ENCODE measurements around the gene FAHD2A.

DNA sequence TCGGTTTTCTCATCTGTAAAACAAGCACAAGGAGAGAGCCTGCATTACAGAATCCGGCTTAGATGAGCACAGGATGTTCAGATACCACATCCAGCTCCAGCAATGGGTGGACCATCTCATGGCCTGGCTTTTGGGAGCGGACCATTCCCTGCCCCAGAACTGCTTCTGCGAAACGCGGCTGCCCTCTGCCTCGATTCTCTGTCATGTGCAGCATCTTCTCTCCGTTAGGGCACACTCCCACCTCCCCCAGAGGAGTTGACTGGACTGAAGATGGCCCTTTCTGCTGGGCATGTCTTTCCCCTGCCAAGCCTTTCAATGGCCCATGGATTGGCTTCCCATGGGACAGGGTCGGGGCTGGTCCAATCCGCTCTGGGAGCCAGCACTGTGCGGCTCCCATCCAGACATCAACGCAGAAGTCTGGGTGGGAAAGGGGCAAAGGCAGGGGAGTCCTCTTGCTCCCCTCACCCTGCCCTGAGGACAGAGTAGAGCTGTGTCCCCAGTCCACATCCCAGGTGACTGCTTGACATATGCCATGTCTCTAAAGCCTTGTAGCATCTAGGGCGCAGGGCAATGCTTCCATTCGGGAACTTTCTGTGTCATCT lies 14.3 kb upstream of the FAHD2A start:
- TF ChIP-seq, protein P1, sequence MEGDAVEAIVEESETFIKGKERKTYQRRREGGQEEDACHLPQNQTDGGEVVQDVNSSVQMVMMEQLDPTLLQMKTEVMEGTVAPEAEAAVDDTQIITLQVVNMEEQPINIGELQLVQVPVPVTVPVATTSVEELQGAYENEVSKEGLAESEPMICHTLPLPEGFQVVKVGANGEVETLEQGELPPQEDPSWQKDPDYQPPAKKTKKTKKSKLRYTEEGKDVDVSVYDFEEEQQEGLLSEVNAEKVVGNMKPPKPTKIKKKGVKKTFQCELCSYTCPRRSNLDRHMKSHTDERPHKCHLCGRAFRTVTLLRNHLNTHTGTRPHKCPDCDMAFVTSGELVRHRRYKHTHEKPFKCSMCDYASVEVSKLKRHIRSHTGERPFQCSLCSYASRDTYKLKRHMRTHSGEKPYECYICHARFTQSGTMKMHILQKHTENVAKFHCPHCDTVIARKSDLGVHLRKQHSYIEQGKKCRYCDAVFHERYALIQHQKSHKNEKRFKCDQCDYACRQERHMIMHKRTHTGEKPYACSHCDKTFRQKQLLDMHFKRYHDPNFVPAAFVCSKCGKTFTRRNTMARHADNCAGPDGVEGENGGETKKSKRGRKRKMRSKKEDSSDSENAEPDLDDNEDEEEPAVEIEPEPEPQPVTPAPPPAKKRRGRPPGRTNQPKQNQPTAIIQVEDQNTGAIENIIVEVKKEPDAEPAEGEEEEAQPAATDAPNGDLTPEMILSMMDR (optimal IDR thresholded peaks at IDR 0.05 in 1 of 3, IDR thresholded peaks at IDR 0.05 in 1 of 3, conservative IDR thresholded peaks at IDR 0.05 in 1 of 3; ENCODE audit: extremely low read depth in 1 of 3, insufficient read depth in 2 of 3, low read length in 3 of 3), result no peak
- no peak for TF ChIP-seq EZH2 (IDR thresholded peaks at IDR 0.05; ENCODE audit: low read length)

All from keratinocyte (primary cell).